Lower lobe of right lung (tissue), 2 donors: ENCODE results near the gene MPPED1. TPM values are rescaled to one million over a fixed set of nuclear protein-coding genes. Genes with fewer than 3 reads are reported as not detected.

Source experiments
- ATAC-seq, 2 donors: fragments of 200-7000 bp; cut with Tn5 transposase; one replicate each; pipeline ENCODE4 v1.9.1; 2020 to 2022; ENCODE audit warnings: mild to moderate bottlenecking in 2 of 2, moderate library complexity in 2 of 2
- DNase-seq: peaks from one replicate; pipeline ENCODE4 v3.0.0-alpha.2; 2020
- H3K27ac ChIP-seq: fragments of 200-600 bp; one replicate; pipeline ENCODE4 v1.8.0; 2022
- H3K27me3 ChIP-seq: fragments of 200-600 bp; one replicate; pipeline ENCODE4 v1.8.0; 2022; ENCODE audit warnings: low read depth
- H3K36me3 ChIP-seq: fragments of 200-600 bp; one replicate; pipeline ENCODE4 v1.8.0; 2022; ENCODE audit warnings: mild to moderate bottlenecking
- H3K4me1 ChIP-seq: fragments of 200-600 bp; one replicate; pipeline ENCODE4 v1.8.0; 2022
- H3K4me3 ChIP-seq: fragments of 200-600 bp; one replicate; pipeline ENCODE4 v1.8.0; 2022; ENCODE audit warnings: mild to moderate bottlenecking
- H3K9me3 ChIP-seq: fragments of 200-600 bp; one replicate; pipeline ENCODE4 v1.8.0; 2022
- intact Hi-C: fragments of 100-400 bp; cut with DNase I; formaldehyde crosslinking; loops from one replicate; pipeline ENCODE4 v1.11.0; 2022
- total RNA-seq: library from RNA; stranded (reverse); fragmentation: NEBNext Ultra II Directional; extraction: Animal tissue kit (Norgen Biotek cat#: 25700); gene quantifications from one replicate; pipeline ENCODE4 v1.2.1, GENCODE V29; 2021
- TF ChIP-seq, protein P1 (sequence below): fragments of 200-600 bp; IDR thresholded peaks from one replicate; pipeline ENCODE4 v1.8.0; 2022; ENCODE audit warnings: antibody characterized with exemption, mild to moderate bottlenecking
- donor health status: DM: no; HTN: yes; CAD: no; lungs with severe emphysema.

The MPPED1 gene
- total RNA-seq, 1 donor from 2014 or later, result not detected

DNA sequence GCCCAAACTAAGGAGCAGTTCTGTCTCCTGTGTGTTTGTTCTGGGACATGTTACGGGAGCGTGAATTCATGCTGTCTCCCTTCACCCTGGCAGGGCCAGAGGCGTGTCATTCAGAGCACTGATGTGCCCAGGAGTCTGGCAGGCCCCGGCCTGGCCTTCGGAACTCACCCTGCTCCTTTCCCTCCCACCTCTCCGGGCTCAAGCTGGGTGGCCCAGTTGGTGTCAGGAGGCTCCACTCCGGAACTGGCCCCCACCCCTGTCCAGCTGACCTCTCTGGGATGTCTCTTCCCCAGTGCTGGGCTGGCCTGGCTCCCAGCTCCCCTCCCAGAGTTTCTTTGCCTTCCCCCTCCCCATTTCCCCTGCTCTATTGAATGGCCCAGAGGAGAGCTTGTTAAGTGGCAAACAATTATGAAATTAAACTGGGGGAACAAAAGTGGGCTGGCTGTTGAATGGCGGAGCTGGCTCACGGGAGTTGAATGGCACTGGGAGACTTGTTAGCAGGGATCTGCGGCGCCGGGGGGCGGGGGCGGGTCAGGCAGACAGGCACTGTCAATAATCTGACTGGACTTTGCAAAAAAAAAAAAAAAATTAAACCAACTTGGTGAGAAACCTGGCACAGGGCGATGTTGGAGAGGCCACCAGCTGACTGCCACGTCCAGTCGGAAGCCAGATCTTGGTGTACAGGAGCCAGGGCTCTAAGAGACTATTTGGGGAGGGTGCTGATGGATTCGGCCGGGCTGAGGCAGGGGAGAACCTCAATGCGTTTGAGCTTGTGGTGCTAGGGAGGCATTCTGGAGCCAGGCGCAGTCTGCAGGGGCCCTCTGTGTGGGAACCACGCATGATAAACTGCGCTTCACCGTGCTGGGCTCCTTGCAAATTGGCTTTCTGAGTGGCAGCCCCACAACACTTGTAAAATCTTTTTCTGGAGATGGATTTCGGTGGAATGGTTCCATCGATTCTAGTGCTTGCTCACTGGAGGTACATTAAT is 1.3 kb downstream of the MPPED1 start:
- Histone ChIP-seq H3K36me3 (no peaks in the 10 kb centered on the region), H3K27ac (no peak overlapping the region), H3K4me3 (no peak overlapping the region), H3K4me1 (no peaks in the 10 kb centered on the region), H3K27me3 (peaks cover 65% of the 10 kb centered on the region), H3K9me3 (no peaks in the 10 kb centered on the region)
- no peak for DNase-seq
- intact Hi-C loops, result no loop called here
- ATAC-seq, result no peak
- TF ChIP-seq, protein P1, sequence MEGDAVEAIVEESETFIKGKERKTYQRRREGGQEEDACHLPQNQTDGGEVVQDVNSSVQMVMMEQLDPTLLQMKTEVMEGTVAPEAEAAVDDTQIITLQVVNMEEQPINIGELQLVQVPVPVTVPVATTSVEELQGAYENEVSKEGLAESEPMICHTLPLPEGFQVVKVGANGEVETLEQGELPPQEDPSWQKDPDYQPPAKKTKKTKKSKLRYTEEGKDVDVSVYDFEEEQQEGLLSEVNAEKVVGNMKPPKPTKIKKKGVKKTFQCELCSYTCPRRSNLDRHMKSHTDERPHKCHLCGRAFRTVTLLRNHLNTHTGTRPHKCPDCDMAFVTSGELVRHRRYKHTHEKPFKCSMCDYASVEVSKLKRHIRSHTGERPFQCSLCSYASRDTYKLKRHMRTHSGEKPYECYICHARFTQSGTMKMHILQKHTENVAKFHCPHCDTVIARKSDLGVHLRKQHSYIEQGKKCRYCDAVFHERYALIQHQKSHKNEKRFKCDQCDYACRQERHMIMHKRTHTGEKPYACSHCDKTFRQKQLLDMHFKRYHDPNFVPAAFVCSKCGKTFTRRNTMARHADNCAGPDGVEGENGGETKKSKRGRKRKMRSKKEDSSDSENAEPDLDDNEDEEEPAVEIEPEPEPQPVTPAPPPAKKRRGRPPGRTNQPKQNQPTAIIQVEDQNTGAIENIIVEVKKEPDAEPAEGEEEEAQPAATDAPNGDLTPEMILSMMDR, result no peak

DNA sequence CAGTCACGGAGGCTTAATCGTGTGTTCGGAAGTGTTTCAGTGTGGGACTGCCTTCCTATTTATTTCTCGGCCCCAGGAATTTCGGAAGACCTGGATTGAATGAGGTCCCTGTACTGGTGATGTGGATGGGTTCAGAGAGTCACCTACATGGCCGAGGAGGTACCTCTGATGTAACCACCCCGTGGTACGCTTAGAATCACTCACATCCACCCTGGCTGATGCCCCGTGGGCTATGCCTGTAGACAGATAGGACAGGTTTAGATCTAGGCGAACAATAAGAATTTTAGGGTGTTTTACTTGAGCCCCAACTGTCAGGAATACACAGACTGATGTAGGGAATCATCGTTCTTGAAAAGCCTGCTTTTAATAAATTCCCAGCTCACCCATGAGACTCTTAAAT is 2.0 kb downstream of the MPPED1 start:
- ATAC-seq, result no peak
- no peaks in the 10 kb centered on the region for H3K36me3 ChIP-seq
- DNase-seq, result no peak
- no peaks in the 10 kb centered on the region for H3K4me1 ChIP-seq
- H3K9me3 ChIP-seq, result no peaks in the 10 kb centered on the region
- H3K4me3 ChIP-seq, result no peak overlapping the region
- intact Hi-C loops, result no loop called here
- no peak overlapping the region for H3K27ac ChIP-seq
- H3K27me3 ChIP-seq, result peaks cover 61% of the 10 kb centered on the region
- TF ChIP-seq, protein P1, result no peak

DNA sequence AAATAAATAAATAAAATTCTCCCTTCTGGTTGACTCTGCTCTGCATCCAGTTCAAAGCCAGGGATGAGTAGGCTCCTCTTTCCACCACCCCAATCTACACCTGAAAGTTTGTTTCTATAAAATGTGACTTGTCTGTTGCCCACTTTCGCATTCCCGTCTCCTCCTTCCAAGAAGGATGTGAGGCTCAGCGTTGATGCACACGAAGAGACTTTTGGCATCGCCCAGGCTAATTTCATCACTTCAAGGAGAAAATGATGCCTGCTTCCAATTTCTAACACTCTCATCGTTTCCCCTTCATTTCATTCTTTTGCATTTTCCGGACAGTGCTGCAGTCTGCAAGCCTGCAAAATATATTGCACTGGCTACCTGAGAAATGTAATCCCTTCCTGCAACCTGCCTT is 3.9 kb downstream of the MPPED1 start:
- Histone ChIP-seq H3K27me3 (peaks cover 49% of the 10 kb centered on the region), H3K4me1 (no peaks in the 10 kb centered on the region), H3K9me3 (no peaks in the 10 kb centered on the region), H3K36me3 (no peaks in the 10 kb centered on the region), H3K27ac (no peak overlapping the region), H3K4me3 (no peak overlapping the region)
- DNase-seq, result no peak
- TF ChIP-seq, protein P1, result no peak
- intact Hi-C loops, result no loop called here
- ATAC-seq, result no peak

DNA sequence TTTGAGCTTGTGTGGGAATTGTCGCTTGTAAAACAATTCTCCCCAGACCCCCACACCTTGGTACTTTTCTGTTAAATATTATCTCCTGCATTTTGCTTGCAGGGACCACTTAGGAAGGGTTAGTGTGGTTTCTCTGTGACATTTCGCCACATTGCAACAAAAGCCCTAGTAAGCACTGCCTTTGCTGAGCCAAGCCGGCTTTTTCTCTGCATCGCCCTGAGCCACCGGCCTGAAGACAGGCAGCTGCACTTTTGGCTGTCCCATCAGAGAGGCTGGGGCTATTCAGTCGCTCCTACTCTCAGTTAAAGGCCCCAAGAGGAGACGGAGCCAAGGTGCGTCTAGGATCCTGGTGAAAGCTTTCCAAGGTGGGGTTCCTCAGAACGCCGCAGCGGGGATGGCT is 5.7 kb downstream of the MPPED1 start:
- TF ChIP-seq, protein P1, result no peak
- intact Hi-C loops, result no loop called here
- no peak overlapping the region for H3K27ac ChIP-seq
- DNase-seq (no peak), ATAC-seq (no peak)
- H3K9me3 ChIP-seq, result no peaks in the 10 kb centered on the region
- peaks cover 57% of the 10 kb centered on the region for H3K27me3 ChIP-seq
- H3K36me3 ChIP-seq, result no peaks in the 10 kb centered on the region
- no peaks in the 10 kb centered on the region for H3K4me1 ChIP-seq
- no peak overlapping the region for H3K4me3 ChIP-seq

DNA sequence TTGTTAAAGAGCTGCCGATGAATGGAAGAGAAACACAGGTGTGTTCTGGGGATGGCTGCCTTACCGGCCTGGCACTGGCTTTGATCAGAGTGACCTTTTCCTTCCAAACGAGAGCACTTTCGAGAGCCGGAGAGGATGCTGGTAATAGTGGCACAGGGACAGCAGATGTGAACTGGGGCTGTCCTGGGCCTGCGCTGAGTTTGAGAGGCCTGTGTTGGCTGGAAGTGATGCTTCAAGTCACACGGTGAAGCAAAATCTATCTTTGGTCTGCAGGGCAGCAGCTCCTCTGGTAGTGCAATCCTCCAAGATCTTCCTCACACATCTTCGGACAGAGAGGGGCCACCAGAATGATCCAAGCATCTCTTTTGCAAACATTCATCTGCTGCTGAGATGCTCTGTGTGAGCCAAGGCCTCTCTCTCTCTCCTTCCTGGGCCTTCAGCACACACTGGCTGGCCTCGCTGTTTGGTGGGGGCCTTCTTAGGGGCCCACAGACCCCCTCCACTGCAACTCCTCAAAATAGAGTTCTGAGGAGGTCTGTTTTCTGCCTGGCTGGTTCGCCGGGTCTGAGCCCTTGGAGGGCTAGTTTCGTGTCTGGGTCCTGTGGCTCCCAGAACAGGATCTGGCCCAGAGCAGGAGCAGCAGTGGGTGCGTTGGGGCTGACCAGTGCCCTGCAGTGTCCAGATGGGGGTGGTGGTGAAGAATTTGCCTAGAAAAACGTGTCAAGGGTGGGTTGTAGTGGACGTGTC is 6.4 kb downstream of the MPPED1 start:
- DNase-seq, result no peak
- H3K9me3 ChIP-seq, result no peaks in the 10 kb centered on the region
- ATAC-seq, result no peak
- no peaks in the 10 kb centered on the region for H3K36me3 ChIP-seq
- intact Hi-C loops, result no loop called here
- TF ChIP-seq, protein P1, result no peak
- no peaks in the 10 kb centered on the region for H3K4me1 ChIP-seq
- no peak overlapping the region for H3K27ac ChIP-seq
- H3K4me3 ChIP-seq, result no peak overlapping the region
- peaks cover 56% of the 10 kb centered on the region for H3K27me3 ChIP-seq
